Testis (tissue), 3 donors: ENCODE data around the gene ULK4. TPM values are rescaled to one million over a fixed set of nuclear protein-coding genes. Genes with fewer than 3 reads are reported as not detected.

Experiments
- DNase-seq: peaks from one replicate; pipeline ENCODE4 v3.0.0-alpha.2; 2019
- H3K27ac ChIP-seq, 2 donors: fragments of 200-600 bp; sonication (generic); one replicate each; pipeline ENCODE4 v1.5.1; 2019
- H3K27me3 ChIP-seq: fragments of 200-600 bp; sonication (generic); one replicate; pipeline ENCODE4 v1.5.1; 2019
- H3K36me3 ChIP-seq: fragments of 200-600 bp; sonication (generic); one replicate; pipeline ENCODE4 v1.5.1; 2017; ENCODE audit warnings: low read depth; ENCODE audit errors: missing control alignments
- H3K4me1 ChIP-seq: fragments of 200-600 bp; sonication (generic); one replicate; pipeline ENCODE4 v1.5.1; 2019
- H3K4me3 ChIP-seq, 2 donors: fragments of 200-600 bp; sonication (generic); one replicate each; pipeline ENCODE4 v1.5.1; 2017 to 2019
- H3K9me3 ChIP-seq: fragments of 200-600 bp; sonication (generic); one replicate; pipeline ENCODE4 v1.5.1; 2017
- POLR2A ChIP-seq: fragments of 450-650 bp; IDR thresholded peaks from one replicate; pipeline ENCODE4 v1.6.1; 2017; ENCODE audit warnings: antibody characterized with exemption, mild to moderate bottlenecking, moderate library complexity
- WGBS, 2 donors: methylation state at CpG; one replicate each; pipeline ENCODE4 v1.1.5; 2018; 5-methylcytosine and 5-hydroxymethylcytosine counted together
- intact Hi-C: fragments of 100-400 bp; cut with DNase I; formaldehyde crosslinking; loops from one replicate; pipeline ENCODE4 v1.15.1; 2023; ENCODE audit warnings: low total_unique reads
- polyA plus RNA-seq: library from polyadenylated mRNA; stranded (reverse); fragments of 350-450 nt; fragmentation: Illumina TruSeq; extraction: RNeasy Lipid Tissue Mini Kit (QIAGEN cat#74804); gene quantifications from one replicate; pipeline ENCODE4 v1.2.3, GENCODE V29; 2014; ENCODE audit warnings: low read depth, low replicate concordance; ENCODE audit not compliant: insufficient read depth
- total RNA-seq, 2 donors: library from RNA; depleted of rRNA; stranded (reverse); fragments of >200 nt; gene quantifications; one replicate each; pipeline ENCODE4 v1.2.3, GENCODE V29; 2016
- TF ChIP-seq, protein P1 (sequence below), 3 experiments: fragments of 450-650 bp in 2 of 3; fragments of 200-600 bp in 1 of 3; sonication (generic) in 1 of 3; IDR thresholded peaks; one replicate each; pipeline ENCODE4 v1.5.1; 2016 to 2019; ENCODE audit warnings: antibody characterized with exemption in 3 of 3, mild to moderate bottlenecking in 2 of 3, moderate library complexity in 1 of 3

The ULK4 gene
- total and polyA plus RNA-seq, 3 donors from 2014 or later = 45.7 to 91.6 (median 47.4) TPM

DNA sequence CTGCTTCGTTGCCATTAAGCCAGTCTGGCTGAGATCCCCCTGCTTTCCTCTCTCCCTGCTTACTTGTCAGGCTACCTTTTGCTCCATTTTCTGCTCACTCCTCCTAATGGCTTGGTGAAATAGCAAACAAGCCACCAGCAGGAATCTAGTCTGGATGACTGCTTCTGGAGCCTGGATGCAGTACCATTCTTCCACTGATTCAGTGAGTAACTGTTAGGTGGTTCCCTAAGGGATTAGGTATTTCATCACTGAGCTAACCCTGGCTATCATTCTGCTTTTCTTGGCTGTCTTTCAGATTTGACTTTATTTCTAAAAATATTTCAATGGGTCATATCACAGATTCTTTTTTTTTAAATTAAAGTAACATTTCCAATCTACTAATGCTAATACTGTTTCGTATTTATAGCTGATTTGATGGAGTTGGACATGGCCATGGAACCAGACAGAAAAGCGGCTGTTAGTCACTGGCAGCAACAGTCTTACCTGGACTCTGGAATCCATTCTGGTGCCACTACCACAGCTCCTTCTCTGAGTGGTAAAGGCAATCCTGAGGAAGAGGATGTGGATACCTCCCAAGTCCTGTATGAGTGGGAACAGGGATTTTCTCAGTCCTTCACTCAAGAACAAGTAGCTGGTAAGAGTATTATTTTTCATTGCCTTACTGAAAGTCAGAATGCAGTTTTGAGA lies 737.6 kb downstream of the ULK4 start:
- Histone ChIP-seq H3K4me1 (peaks cover 6% of the 10 kb centered on the region), H3K4me3 (no peak overlapping the region), H3K9me3 (no peaks in the 10 kb centered on the region), H3K36me3 (no peaks in the 10 kb centered on the region), H3K27me3 (no peaks in the 10 kb centered on the region), H3K27ac (no peak overlapping the region)
- 64 to 76% methylated on average over 3 of the region's 3 CpGs for WGBS, 2 donors
- no peak for DNase-seq
- intact Hi-C loops = no loop called here
- TF ChIP-seq POLR2A = no peak

DNA sequence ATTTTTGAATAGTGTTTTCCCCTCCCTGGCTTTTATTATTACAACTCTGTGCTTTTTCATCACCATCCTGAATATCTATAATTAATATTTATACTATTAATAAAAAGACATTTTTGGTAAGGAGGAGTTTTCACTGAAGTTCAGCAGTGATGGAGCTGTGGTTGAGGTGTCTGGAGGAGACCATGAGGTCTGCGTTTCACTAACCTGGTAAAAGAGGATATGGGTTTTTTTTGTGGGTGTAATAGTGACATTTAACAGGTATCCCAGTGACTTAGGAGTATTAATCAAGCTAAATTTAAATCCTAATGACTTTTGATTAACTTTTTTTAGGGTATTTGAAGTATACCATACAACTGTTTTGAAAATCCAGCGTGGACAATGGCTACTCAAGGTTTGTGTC lies 738.2 kb downstream of the ULK4 start:
- no peak for DNase-seq
- H3K4me1 ChIP-seq = peaks cover 6% of the 10 kb centered on the region
- TF ChIP-seq, protein P1, sequence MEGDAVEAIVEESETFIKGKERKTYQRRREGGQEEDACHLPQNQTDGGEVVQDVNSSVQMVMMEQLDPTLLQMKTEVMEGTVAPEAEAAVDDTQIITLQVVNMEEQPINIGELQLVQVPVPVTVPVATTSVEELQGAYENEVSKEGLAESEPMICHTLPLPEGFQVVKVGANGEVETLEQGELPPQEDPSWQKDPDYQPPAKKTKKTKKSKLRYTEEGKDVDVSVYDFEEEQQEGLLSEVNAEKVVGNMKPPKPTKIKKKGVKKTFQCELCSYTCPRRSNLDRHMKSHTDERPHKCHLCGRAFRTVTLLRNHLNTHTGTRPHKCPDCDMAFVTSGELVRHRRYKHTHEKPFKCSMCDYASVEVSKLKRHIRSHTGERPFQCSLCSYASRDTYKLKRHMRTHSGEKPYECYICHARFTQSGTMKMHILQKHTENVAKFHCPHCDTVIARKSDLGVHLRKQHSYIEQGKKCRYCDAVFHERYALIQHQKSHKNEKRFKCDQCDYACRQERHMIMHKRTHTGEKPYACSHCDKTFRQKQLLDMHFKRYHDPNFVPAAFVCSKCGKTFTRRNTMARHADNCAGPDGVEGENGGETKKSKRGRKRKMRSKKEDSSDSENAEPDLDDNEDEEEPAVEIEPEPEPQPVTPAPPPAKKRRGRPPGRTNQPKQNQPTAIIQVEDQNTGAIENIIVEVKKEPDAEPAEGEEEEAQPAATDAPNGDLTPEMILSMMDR (IDR thresholded peaks at IDR 0.05) = no peak
- no peak for TF ChIP-seq POLR2A
- intact Hi-C loops = no loop called here
- WGBS, 2 donors = 88 to 98% methylated on average over 2 of the region's 2 CpGs
- H3K36me3 ChIP-seq = no peaks in the 10 kb centered on the region
- H3K9me3 ChIP-seq = no peaks in the 10 kb centered on the region
- no peak overlapping the region for H3K27ac ChIP-seq
- no peak overlapping the region for H3K4me3 ChIP-seq
- no peaks in the 10 kb centered on the region for H3K27me3 ChIP-seq

DNA sequence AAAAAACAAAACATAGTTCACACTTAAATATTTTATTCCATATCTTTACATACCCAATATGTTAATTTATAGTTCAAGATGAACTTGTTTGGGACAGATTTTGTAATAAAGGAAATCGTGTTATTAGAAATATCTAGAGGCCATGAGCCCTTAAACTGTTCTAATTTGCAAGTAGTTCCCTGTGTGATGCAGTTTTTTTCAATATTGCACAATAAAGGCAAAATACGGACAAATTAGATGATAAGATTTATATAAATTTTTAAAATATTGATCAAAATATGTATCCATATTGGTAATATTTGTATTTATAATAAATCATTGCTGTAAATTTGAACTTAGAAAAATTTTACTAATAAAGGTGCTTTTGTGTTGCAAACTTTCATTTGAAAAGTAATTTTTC lies 738.8 kb downstream of the ULK4 start:
- no peaks in the 10 kb centered on the region for H3K9me3 ChIP-seq
- no peaks in the 10 kb centered on the region for H3K36me3 ChIP-seq
- H3K4me3 ChIP-seq = no peak overlapping the region
- intact Hi-C loops = no loop called here
- no peak for DNase-seq
- 86 to 91% methylated on average over 2 of the region's 2 CpGs for WGBS, 2 donors
- TF ChIP-seq, protein P1 (IDR thresholded peaks at IDR 0.05) = no peak
- TF ChIP-seq POLR2A = no peak
- H3K27ac ChIP-seq = no peak overlapping the region
- no peaks in the 10 kb centered on the region for H3K27me3 ChIP-seq
- H3K4me1 ChIP-seq = peaks cover 6% of the 10 kb centered on the region

DNA sequence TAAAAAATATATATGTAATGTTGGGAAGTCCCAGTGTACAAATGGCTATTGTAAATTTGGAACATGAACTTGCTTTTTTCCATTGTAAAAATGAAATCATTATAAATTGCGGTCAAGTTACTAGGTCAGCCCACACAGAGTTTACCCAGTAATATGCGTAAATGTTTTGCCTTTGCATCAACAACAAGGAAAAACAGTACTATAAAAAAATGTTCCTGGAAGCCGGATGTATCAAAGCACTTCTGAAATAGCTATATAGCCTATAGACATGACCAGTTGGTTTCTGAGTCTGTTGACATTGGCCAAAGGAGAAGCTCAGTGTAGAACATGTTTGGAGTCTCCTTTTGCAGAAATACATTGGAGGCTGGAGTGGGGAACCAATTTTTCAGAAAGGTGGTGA lies 739.4 kb downstream of the ULK4 start:
- H3K27ac ChIP-seq = no peak overlapping the region
- no peaks in the 10 kb centered on the region for H3K36me3 ChIP-seq
- DNase-seq = no peak
- TF ChIP-seq, protein P1 (IDR thresholded peaks at IDR 0.05) = no peak
- no peak for TF ChIP-seq POLR2A
- WGBS, 2 donors = 68 to 71% methylated on average over 3 of the region's 3 CpGs
- peaks cover 6% of the 10 kb centered on the region for H3K4me1 ChIP-seq
- H3K4me3 ChIP-seq = no peak overlapping the region
- no peaks in the 10 kb centered on the region for H3K27me3 ChIP-seq
- intact Hi-C loops = no loop called here
- H3K9me3 ChIP-seq = no peaks in the 10 kb centered on the region

DNA sequence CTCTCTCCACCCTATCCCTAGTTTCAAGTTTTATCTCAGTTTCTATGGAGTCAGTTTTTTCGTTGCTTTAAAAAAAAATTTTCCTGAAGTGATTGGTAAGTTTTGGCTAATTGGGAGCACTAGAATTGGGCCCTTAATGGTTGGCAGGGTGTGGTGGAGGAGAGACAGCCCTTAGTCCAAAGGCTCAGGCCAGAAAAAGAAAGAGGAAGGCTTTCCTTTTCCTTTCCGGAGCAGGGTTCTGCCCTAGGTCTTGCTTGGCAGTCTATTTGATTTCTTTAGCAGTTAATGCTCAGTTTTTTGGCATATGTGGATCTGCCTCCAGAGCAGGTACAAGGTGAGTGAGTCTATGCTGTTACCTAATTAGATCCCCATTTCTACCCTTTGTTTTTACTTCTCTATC lies 739.9 kb downstream of the ULK4 start:
- no peak for DNase-seq
- intact Hi-C loops = no loop called here
- TF ChIP-seq, protein P1 (IDR thresholded peaks at IDR 0.05) = no peak
- no peak for TF ChIP-seq POLR2A
- H3K36me3 ChIP-seq = no peaks in the 10 kb centered on the region
- no peak overlapping the region for H3K4me3 ChIP-seq
- 58 to 64% methylated on average over 2 of the region's 2 CpGs for WGBS, 2 donors
- H3K27me3 ChIP-seq = no peaks in the 10 kb centered on the region
- peaks cover 6% of the 10 kb centered on the region for H3K4me1 ChIP-seq
- no peak overlapping the region for H3K27ac ChIP-seq
- no peaks in the 10 kb centered on the region for H3K9me3 ChIP-seq
